HepG2 (cell line): ENCODE results near the gene RPS27L. TPM values are rescaled to one million over a fixed set of nuclear protein-coding genes. Genes with fewer than 3 reads are reported as not detected.

ENCODE experiments used
- ATAC-seq: fragments of 200-7000 bp; cut with Tn5 transposase; 3 replicates; pipeline ENCODE4 v1.9.1; 2020; ENCODE audit warnings: mild to moderate bottlenecking, moderate library complexity
- BruUV-seq: library from RNA; stranded (reverse); fragments of 400-500 nt; replicated peaks from 2 replicates; lab custom pipeline; 2021; lab: Mats Ljungman, UMichigan
- CTCF ChIA-PET: fragments of 300-600 bp; formaldehyde crosslinking; extraction: SDS; loops from one replicate; lab custom pipeline; 2021; ENCODE audit warnings: low total read pairs, inconsistent platforms, low intra/inter-chr PET ratio; lab: Yijun Ruan, JAX
- POLR2A ChIA-PET: fragments of 350-600 bp; sonication (Branson Sonifier 250); formaldehyde crosslinking; loops from one replicate; lab custom pipeline; 2020; ENCODE audit warnings: antibody characterized with exemption, inconsistent platforms; lab: Yijun Ruan, JAX
- DNase-seq: peaks from one replicate; pipeline ENCODE4 v3.0.0-alpha.2; 2015; ENCODE audit warnings: low spot score
- FAIRE-seq: peaks from 3 replicates; lab custom pipeline; 2011; peaks lifted over from hg19 to GRCh38; lab: Jason Lieb, UNC
- H2AFZ ChIP-seq: one replicate; pipeline ENCODE4 v1.6.1; 2011; ENCODE audit warnings: low read length, inconsistent platforms
- H3K27ac ChIP-seq: fragments of 300-600 bp; 3 replicates; pipeline ENCODE4 v1.8.0; 2011; ENCODE audit warnings: mixed run types, mild to moderate bottlenecking, mixed read lengths, low read length, inconsistent platforms; ENCODE audit not compliant: insufficient read depth; ENCODE audit errors: extremely low read length
- H3K27me3 ChIP-seq, 2 experiments: fragments of 200-600 bp in 1 of 2; 2 replicates in 1 of 2; 3 replicates in 1 of 2; pipeline versions ENCODE4 v1.6.0 to v1.8.0; 2011; ENCODE audit warnings: low read length in 2 of 2, mild to moderate bottlenecking in 2 of 2, moderate library complexity in 2 of 2, inconsistent platforms in 1 of 2; ENCODE audit not compliant: insufficient read depth in 2 of 2, control insufficient read depth in 1 of 2
- H3K36me3 ChIP-seq, 2 experiments: fragments of 200-600 bp in 1 of 2; replicated peaks in 1 of 2; 2 replicates in 1 of 2; 3 replicates in 1 of 2; pipeline versions ENCODE4 v1.5.1 to v1.8.0; 2011; ENCODE audit warnings: low read length in 2 of 2, inconsistent platforms in 1 of 2; ENCODE audit not compliant: insufficient read depth in 2 of 2, control insufficient read depth in 1 of 2
- H3K4me1 ChIP-seq: 2 replicates; pipeline ENCODE4 v1.5.1; 2012; ENCODE audit warnings: low read length, inconsistent platforms; ENCODE audit not compliant: insufficient read depth
- H3K4me2 ChIP-seq: 2 replicates; pipeline ENCODE4 v1.6.0; 2011; ENCODE audit warnings: low read depth, low read length, inconsistent platforms
- H3K4me3 ChIP-seq, 3 experiments: fragments of 200-600 bp in 1 of 3; sonication (generic), shearing (Covaris generic) in 1 of 3; replicated peaks in 1 of 3; 2 replicates each; pipeline ENCODE4 v1.5.1; 2011 to 2016; ENCODE audit warnings: low read length in 3 of 3, inconsistent platforms in 2 of 3, low read depth in 2 of 3, mild to moderate bottlenecking in 2 of 3, control low read depth in 1 of 3, mixed read lengths in 1 of 3; ENCODE audit not compliant: insufficient read depth in 1 of 3
- H3K79me2 ChIP-seq: one replicate; pipeline ENCODE4 v1.6.1; 2011; ENCODE audit warnings: low read length, inconsistent platforms; ENCODE audit not compliant: insufficient read depth
- H3K9ac ChIP-seq: 2 replicates; pipeline ENCODE4 v1.6.0; 2011; ENCODE audit warnings: mild to moderate bottlenecking, low read depth, low read length, inconsistent platforms; ENCODE audit not compliant: insufficient read depth
- H3K9me3 ChIP-seq: 2 replicates; pipeline ENCODE4 v1.5.1; 2012; ENCODE audit warnings: mild to moderate bottlenecking, low read length
- H4K20me1 ChIP-seq: 2 replicates; pipeline ENCODE4 v1.6.0; 2011; ENCODE audit warnings: inconsistent platforms, mild to moderate bottlenecking, low read length, moderate library complexity; ENCODE audit not compliant: insufficient read depth
- ATF7 ChIP-seq, 2 experiments: fragments of 450-650 bp in 1 of 2; sonication (generic) in 1 of 2; formaldehyde crosslinking in 1 of 2; IDR thresholded peaks; 2 replicates each; pipeline versions ENCODE4 v1.4.0 to v1.6.1; 2016 to 2020; ENCODE audit warnings: antibody characterized with exemption in 1 of 2, mild to moderate bottlenecking in 1 of 2, missing genetic modification reagents in 1 of 2
- CEBPG ChIP-seq: IDR thresholded peaks from 2 replicates; pipeline ENCODE4 v1.6.1; 2016
- ERF ChIP-seq: IDR thresholded peaks from 2 replicates; pipeline ENCODE4 v1.6.1; 2018; ENCODE audit warnings: missing biosample characterization, missing genetic modification reagents
- FLYWCH1 ChIP-seq: sonication (generic); formaldehyde crosslinking; IDR thresholded peaks from 2 replicates; pipeline ENCODE4 v1.8.1; 2023; ENCODE audit warnings: mild to moderate bottlenecking, missing genetic modification reagents
- HHEX ChIP-seq: IDR thresholded peaks from 2 replicates; pipeline ENCODE4 v1.6.1; 2016; ENCODE audit warnings: control low read depth
- IRF9 ChIP-seq: sonication (generic); formaldehyde crosslinking; IDR thresholded peaks from 2 replicates; pipeline ENCODE4 v1.8.0; 2022; ENCODE audit warnings: missing genetic modification reagents, mild to moderate bottlenecking, borderline replicate concordance
- MAF1 ChIP-seq: sonication (generic); formaldehyde crosslinking; IDR thresholded peaks from 2 replicates; pipeline ENCODE4 v1.5.0; 2020; ENCODE audit warnings: missing genetic modification reagents, borderline replicate concordance
- MIXL1 ChIP-seq: IDR thresholded peaks from 2 replicates; pipeline ENCODE4 v1.6.1; 2016
- MXD3 ChIP-seq: IDR thresholded peaks from 2 replicates; pipeline ENCODE4 v1.6.1; 2016; ENCODE audit warnings: mild to moderate bottlenecking, missing biosample characterization, missing genetic modification reagents
- NR2C2 ChIP-seq: sonication (generic); formaldehyde crosslinking; IDR thresholded peaks from 2 replicates; pipeline ENCODE4 v1.4.0; 2020; ENCODE audit warnings: missing genetic modification reagents, mild to moderate bottlenecking, moderate library complexity, borderline replicate concordance
- RERE ChIP-seq: IDR thresholded peaks from 2 replicates; pipeline ENCODE4 v1.6.1; 2016; ENCODE audit warnings: low read depth, missing genetic modification reagents, missing compliant biosample characterization
- RFXAP ChIP-seq: sonication (generic); formaldehyde crosslinking; IDR thresholded peaks from 2 replicates; pipeline ENCODE4 v1.4.0; 2020; ENCODE audit warnings: missing genetic modification reagents, borderline replicate concordance
- TOPORS ChIP-seq: sonication (generic); formaldehyde crosslinking; IDR thresholded peaks from 2 replicates; pipeline ENCODE4 v1.8.0; 2023; ENCODE audit warnings: mild to moderate bottlenecking, missing genetic modification reagents
- ZMYM2 ChIP-seq: sonication (generic); formaldehyde crosslinking; IDR thresholded peaks from 2 replicates; pipeline ENCODE4 v1.8.0; 2022; ENCODE audit warnings: mild to moderate bottlenecking, missing genetic modification reagents
- ZNF274 ChIP-seq: sonication (generic); formaldehyde crosslinking; IDR thresholded peaks from 2 replicates; pipeline ENCODE4 v1.5.1; 2020; ENCODE audit warnings: mild to moderate bottlenecking, missing genetic modification reagents
- ZNF331 ChIP-seq: sonication (generic); formaldehyde crosslinking; IDR thresholded peaks from 2 replicates; pipeline ENCODE4 v1.4.0; 2020; ENCODE audit warnings: missing genetic modification reagents
- WGBS: methylation state at CpG from one replicate; pipeline ENCODE4 v1.1.6; 2017; ENCODE audit warnings: low lambda C conversion rate; 5-methylcytosine and 5-hydroxymethylcytosine counted together
- in situ Hi-C: cut with HindIII; loops from 2 replicates; pipeline ENCODE4 v1.10.0; 2017; ENCODE audit warnings: low pct_unique_long_range_greater_than_20kb; ENCODE audit not compliant: extremely low pct_ligation_motif_present
- intact Hi-C: fragments of 100-400 bp; cut with micrococcal nuclease; formaldehyde crosslinking; loops from one replicate; pipeline ENCODE4 v1.10.0; 2022; ENCODE audit not compliant: unreplicated experiment
- polyA plus RNA-seq, 8 experiments: library from polyadenylated mRNA; depleted of rRNA in 3 of 8; stranded (reverse) in 7 of 8; unstranded in 1 of 8; fragments of >200 nt; fragmentation: Illumina TruSeq in 4 of 8; extraction: Trizol in 4 of 8; gene quantifications; 2 replicates each; pipeline versions ENCODE4 v1.2.1 to v1.2.3, GENCODE V29; 2011 to 2016; ENCODE audit warnings: low read depth in 4 of 8, missing spikeins in 1 of 8, mixed read lengths in 1 of 8; ENCODE audit not compliant: insufficient read depth in 1 of 8
- total RNA-seq, 5 experiments: library from RNA; depleted of rRNA; stranded (reverse); fragments of >200 nt; fragmentation: Illumina TruSeq; extraction: Trizol; gene quantifications; 2 replicates each; pipeline ENCODE4 v1.2.3, GENCODE V29; 2016; ENCODE audit warnings: low read depth in 1 of 5

Gene RPS27L
- total and polyA plus RNA-seq, 2 of the 13 experiments (the other 11 are each of a cell fraction or from before 2014, with no cell fraction given) = 231 to 433 TPM

- H3K4me3 ChIP-seq = peak overlapping the region in 1 of 3 experiments; percentile 11; a peak in 1 of 6 replicates
- H3K4me1 ChIP-seq = peaks cover 64% of the 10 kb centered on the region
- no peaks in the 10 kb centered on the region for H3K79me2 ChIP-seq
- H2AFZ ChIP-seq = no peak overlapping the region
- ChIA-PET CTCF (no interaction called here), POLR2A (interaction anchor here (0.9 to 3.3 kb wide), 10 partner anchors 11 to 63 kb away, joined by 3 to 20 read pairs (median 5); partner anchors contain the start of gene RPS27L)
- in situ Hi-C loops (no loop called here), intact Hi-C loops (loop anchor here (1.0 to 5.0 kb wide), 2 partner anchors 13 to 49 kb away; partner anchors contain the start of genes LACTB and RPS27L)
- peak overlapping the region; percentile 71 for H3K4me2 ChIP-seq
- 0% methylated on average over 6 of the region's 9 CpGs for WGBS
- FAIRE-seq (peak; percentile 99), ATAC-seq (peak; percentile 94), DNase-seq (peak; percentile 98)
- peak overlapping the region; percentile 71 for H3K27ac ChIP-seq
- no TSS peak for BruUV-seq
- H3K36me3 ChIP-seq = no peaks in the 10 kb centered on the region
- H3K9me3 ChIP-seq = no peaks in the 10 kb centered on the region
- no peaks in the 10 kb centered on the region for H4K20me1 ChIP-seq
- no peaks in the 10 kb centered on the region for H3K27me3 ChIP-seq
- no peak overlapping the region for H3K9ac ChIP-seq
- TF ChIP-seq MIXL1 (CRISPR knock-in tag) (peak; percentile 42; the same call in 1 of the 2 replicates), ZMYM2 (CRISPR knock-in tag) (peak; percentile 83), ATF7 (IDR thresholded peaks at IDR 0.05) (no peak), ATF7 (CRISPR knock-in tag; IDR thresholded peaks at IDR 0.05) (0 out of 2 replicates have a peak, but pooled peaks have one; percentile 19), MXD3 (CRISPR knock-in tag) (no peak), NR2C2 (CRISPR knock-in tag) (peak; percentile 64; the same call in 1 of the 2 replicates), MAF1 (CRISPR knock-in tag) (no peak), TOPORS (CRISPR knock-in tag) (peak; percentile 39; the same call in 1 of the 2 replicates), RERE (0 out of 2 replicates have a peak, but pooled peaks have one; percentile 22), HHEX (CRISPR knock-in tag) (peak; percentile 51), RFXAP (CRISPR knock-in tag) (peak; percentile 44; the same call in 1 of the 2 replicates), ERF (peak; percentile 86; the same call in 1 of the 2 replicates), ZNF331 (no peak; the same call in 1 of the 2 replicates), CEBPG (CRISPR knock-in tag) (peak; percentile 39; the same call in 1 of the 2 replicates), ZNF274 (CRISPR knock-in tag) (peak; percentile 43; the same call in 1 of the 2 replicates), IRF9 (CRISPR knock-in tag) (no peak), FLYWCH1 (CRISPR knock-in tag) (no peak)
Measured at GRCh38 chr15:63107895-63108546, 49.3 kb downstream of the RPS27L start.
